ENCODE data around the gene PLPP2.
"Not testable (repeated sequence)": the region's sequence is repeated elsewhere in the genome, so short reads cannot be mapped to it uniquely, and the experiment has no call there.

DNA sequence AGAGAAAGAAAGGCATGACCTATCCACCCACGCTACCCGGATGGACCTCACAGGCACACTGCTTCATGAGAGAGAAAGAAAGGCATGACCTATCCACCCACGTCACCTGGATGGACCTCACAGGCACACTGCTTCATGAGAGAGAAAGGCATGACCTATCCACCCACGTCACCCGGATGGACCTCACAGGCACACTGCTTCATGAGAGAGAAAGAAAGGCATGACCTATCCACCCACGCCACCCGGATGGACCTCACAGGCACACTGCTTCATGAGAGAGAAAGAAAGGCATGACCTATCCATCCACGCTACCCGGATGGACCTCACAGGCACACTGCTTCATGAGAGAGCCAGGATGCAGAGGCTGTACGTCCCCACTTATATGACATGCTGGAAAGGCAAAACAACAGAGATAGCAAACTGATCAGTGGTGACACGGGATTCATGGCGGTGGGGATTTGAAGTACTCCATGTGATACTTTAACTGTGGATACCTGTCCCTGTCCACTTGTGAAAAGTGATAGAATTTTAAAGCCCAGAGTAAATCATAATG lies 20.4 kb downstream of the PLPP2 start:
- TF ChIP-seq, protein P1, sequence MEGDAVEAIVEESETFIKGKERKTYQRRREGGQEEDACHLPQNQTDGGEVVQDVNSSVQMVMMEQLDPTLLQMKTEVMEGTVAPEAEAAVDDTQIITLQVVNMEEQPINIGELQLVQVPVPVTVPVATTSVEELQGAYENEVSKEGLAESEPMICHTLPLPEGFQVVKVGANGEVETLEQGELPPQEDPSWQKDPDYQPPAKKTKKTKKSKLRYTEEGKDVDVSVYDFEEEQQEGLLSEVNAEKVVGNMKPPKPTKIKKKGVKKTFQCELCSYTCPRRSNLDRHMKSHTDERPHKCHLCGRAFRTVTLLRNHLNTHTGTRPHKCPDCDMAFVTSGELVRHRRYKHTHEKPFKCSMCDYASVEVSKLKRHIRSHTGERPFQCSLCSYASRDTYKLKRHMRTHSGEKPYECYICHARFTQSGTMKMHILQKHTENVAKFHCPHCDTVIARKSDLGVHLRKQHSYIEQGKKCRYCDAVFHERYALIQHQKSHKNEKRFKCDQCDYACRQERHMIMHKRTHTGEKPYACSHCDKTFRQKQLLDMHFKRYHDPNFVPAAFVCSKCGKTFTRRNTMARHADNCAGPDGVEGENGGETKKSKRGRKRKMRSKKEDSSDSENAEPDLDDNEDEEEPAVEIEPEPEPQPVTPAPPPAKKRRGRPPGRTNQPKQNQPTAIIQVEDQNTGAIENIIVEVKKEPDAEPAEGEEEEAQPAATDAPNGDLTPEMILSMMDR (IDR thresholded peaks at IDR 0.05; ENCODE audit: poor library complexity, severe bottlenecking): not testable (repeated sequence)
- TF ChIP-seq POLR2AphosphoS5 (IDR thresholded peaks at IDR 0.05); TAF1 (IDR thresholded peaks at IDR 0.05; ENCODE audit: low read depth): not testable (repeated sequence)
- TF ChIP-seq, protein P2, sequence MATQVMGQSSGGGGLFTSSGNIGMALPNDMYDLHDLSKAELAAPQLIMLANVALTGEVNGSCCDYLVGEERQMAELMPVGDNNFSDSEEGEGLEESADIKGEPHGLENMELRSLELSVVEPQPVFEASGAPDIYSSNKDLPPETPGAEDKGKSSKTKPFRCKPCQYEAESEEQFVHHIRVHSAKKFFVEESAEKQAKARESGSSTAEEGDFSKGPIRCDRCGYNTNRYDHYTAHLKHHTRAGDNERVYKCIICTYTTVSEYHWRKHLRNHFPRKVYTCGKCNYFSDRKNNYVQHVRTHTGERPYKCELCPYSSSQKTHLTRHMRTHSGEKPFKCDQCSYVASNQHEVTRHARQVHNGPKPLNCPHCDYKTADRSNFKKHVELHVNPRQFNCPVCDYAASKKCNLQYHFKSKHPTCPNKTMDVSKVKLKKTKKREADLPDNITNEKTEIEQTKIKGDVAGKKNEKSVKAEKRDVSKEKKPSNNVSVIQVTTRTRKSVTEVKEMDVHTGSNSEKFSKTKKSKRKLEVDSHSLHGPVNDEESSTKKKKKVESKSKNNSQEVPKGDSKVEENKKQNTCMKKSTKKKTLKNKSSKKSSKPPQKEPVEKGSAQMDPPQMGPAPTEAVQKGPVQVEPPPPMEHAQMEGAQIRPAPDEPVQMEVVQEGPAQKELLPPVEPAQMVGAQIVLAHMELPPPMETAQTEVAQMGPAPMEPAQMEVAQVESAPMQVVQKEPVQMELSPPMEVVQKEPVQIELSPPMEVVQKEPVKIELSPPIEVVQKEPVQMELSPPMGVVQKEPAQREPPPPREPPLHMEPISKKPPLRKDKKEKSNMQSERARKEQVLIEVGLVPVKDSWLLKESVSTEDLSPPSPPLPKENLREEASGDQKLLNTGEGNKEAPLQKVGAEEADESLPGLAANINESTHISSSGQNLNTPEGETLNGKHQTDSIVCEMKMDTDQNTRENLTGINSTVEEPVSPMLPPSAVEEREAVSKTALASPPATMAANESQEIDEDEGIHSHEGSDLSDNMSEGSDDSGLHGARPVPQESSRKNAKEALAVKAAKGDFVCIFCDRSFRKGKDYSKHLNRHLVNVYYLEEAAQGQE (IDR thresholded peaks at IDR 0.05; ENCODE audit: borderline replicate concordance): not testable (repeated sequence)
